K562 (cell line): ENCODE results near the gene ETV7. TPM values are rescaled to one million over a fixed set of nuclear protein-coding genes. Genes with fewer than 3 reads are reported as not detected.

Experiments used
- BACH1 ChIP-seq: fragments of 200-800 bp; sonication (Bioruptor generic); IDR thresholded peaks from 2 replicates; pipeline ENCODE4 v1.6.1; 2016; ENCODE audit warnings: missing genetic modification characterization, missing compliant biosample characterization
- DNMT1 ChIP-seq: fragments of 450-650 bp; IDR thresholded peaks from 2 replicates; pipeline ENCODE4 v1.6.1; 2016; ENCODE audit warnings: antibody characterized with exemption, mild to moderate bottlenecking
- E2F5 ChIP-seq: sonication (generic); formaldehyde crosslinking; IDR thresholded peaks from 2 replicates; pipeline ENCODE4 v1.8.0; 2022; ENCODE audit warnings: mild to moderate bottlenecking, missing genetic modification reagents
- ESRRA ChIP-seq: fragments of 450-650 bp; IDR thresholded peaks from 2 replicates; pipeline ENCODE4 v1.6.1; 2014; ENCODE audit warnings: low read depth, mild to moderate bottlenecking, moderate library complexity, borderline replicate concordance
- ETS1 ChIP-seq: conservative IDR thresholded peaks from 2 replicates; pipeline ENCODE4 v1.6.1; 2011; ENCODE audit warnings: low read depth, mild to moderate bottlenecking, low read length; ENCODE audit not compliant: control insufficient read depth
- FOXJ3 ChIP-seq: sonication (generic); formaldehyde crosslinking; IDR thresholded peaks from 2 replicates; pipeline ENCODE4 v1.4.0; 2020; ENCODE audit warnings: mild to moderate bottlenecking, missing genetic modification reagents
- HEY1 ChIP-seq: fragments of 250-450 bp; sonication (Bioruptor Pico); IDR thresholded peaks from 2 replicates; pipeline ENCODE4 v1.5.0; 2020; ENCODE audit warnings: mild to moderate bottlenecking, moderate library complexity, borderline replicate concordance
- KAT8 ChIP-seq: fragments of 450-650 bp; IDR thresholded peaks from 2 replicates; pipeline ENCODE4 v1.6.1; 2016; ENCODE audit warnings: low read depth, mild to moderate bottlenecking
- TAF7 ChIP-seq: fragments of 450-650 bp; IDR thresholded peaks from 2 replicates; pipeline ENCODE4 v1.6.1; 2016; ENCODE audit warnings: missing genetic modification characterization, missing compliant biosample characterization
- USF2 ChIP-seq: sonication (generic); formaldehyde crosslinking; IDR thresholded peaks from 2 replicates; pipeline ENCODE4 v1.5.0; 2020; ENCODE audit warnings: missing genetic modification reagents
- ZBTB33 ChIP-seq: sonication (generic); formaldehyde crosslinking; IDR thresholded peaks from 2 replicates; pipeline ENCODE4 v1.8.1; 2023; ENCODE audit warnings: mild to moderate bottlenecking, missing genetic modification reagents
- ZNF224 ChIP-seq: sonication (generic); formaldehyde crosslinking; IDR thresholded peaks from 2 replicates; pipeline ENCODE4 v1.8.0; 2022; ENCODE audit warnings: mild to moderate bottlenecking, missing genetic modification reagents
- ZNF282 ChIP-seq: sonication (generic); formaldehyde crosslinking; IDR thresholded peaks from 2 replicates; pipeline ENCODE4 v1.8.1; 2023; ENCODE audit warnings: missing genetic modification reagents
- ZNF318 ChIP-seq, 2 experiments: fragments of 450-650 bp; IDR thresholded peaks; 2 replicates each; pipeline ENCODE4 v1.6.1; 2016; ENCODE audit warnings: mild to moderate bottlenecking in 2 of 2, borderline replicate concordance in 1 of 2, low read depth in 1 of 2, moderate library complexity in 1 of 2
- ZNF41 ChIP-seq: fragments of 250-450 bp; sonication (Bioruptor Pico); conservative IDR thresholded peaks from 2 replicates; pipeline ENCODE4 v1.4.0; 2020; ENCODE audit warnings: mild to moderate bottlenecking
- ZNF583 ChIP-seq: fragments of 250-450 bp; sonication (Bioruptor Pico); IDR thresholded peaks from 2 replicates; pipeline ENCODE4 v1.4.0; 2020
- polyA plus RNA-seq, 8 experiments: library from polyadenylated mRNA; depleted of rRNA in 4 of 8; stranded (reverse) in 5 of 8; unstranded in 3 of 8; fragments of >200 nt; fragmentation: Nextera tagmentation in 2 of 8; fragmentation: Illumina TruSeq in 1 of 8; extraction: Ambion mirVana in 2 of 8; extraction: Trizol in 1 of 8; gene quantifications; 2 replicates each; pipeline versions ENCODE4 v1.2.1 to v1.2.3, GENCODE V29; 2011 to 2014; ENCODE audit warnings: inconsistent platforms in 1 of 8, missing spikeins in 1 of 8
- total RNA-seq, 7 experiments: library from RNA; depleted of rRNA in 6 of 7; stranded (reverse); fragments of >200 nt in 6 of 7; fragmentation: Illumina TruSeq in 2 of 7; extraction: Trizol in 2 of 7; gene quantifications; 2 replicates each; pipeline versions ENCODE4 v1.2.1 to v1.2.3, GENCODE V29; 2011 to 2021; ENCODE audit warnings: low replicate concordance in 1 of 7

ETV7 gene
- total and polyA plus RNA-seq, 9 of the 15 experiments (the other 6 are each of a cell fraction or from before 2014, with no cell fraction given): 0.07 to 0.22 (median 0.14) TPM; not detected in 3

GRCh38 chr6:36349240-36349639, 38.2 kb downstream of the ETV7 start (continued):
- TF ChIP-seq ESRRA: no peak
- TF ChIP-seq ETS1: no peak
- no peak for TF ChIP-seq KAT8
- no peak for TF ChIP-seq ZNF282
- no peak for TF ChIP-seq FOXJ3 (CRISPR knock-in tag)
- no peak for TF ChIP-seq DNMT1
- TF ChIP-seq ZBTB33 (CRISPR knock-in tag): no peak
- no peak for TF ChIP-seq HEY1
- no peak for TF ChIP-seq ZNF224 (CRISPR knock-in tag)
- TF ChIP-seq ZNF583 (CRISPR knock-in tag): no peak
- TF ChIP-seq USF2 (CRISPR knock-in tag): peak; percentile 68
- TF ChIP-seq ZNF318 (IDR thresholded peaks at IDR 0.05; ENCODE audit: borderline replicate concordance in 1 of 2, low read depth in 1 of 2): no peak
- no peak for TF ChIP-seq BACH1
- no peak for TF ChIP-seq E2F5 (CRISPR knock-in tag)
- no peak for TF ChIP-seq TAF7 (tag)
- TF ChIP-seq ZNF41: no peak
